Body of pancreas (tissue), 4 donors: ENCODE measurements around the gene SPDYE17.
"Not testable (repeated sequence)": the region's sequence is repeated elsewhere in the genome, so short reads cannot be mapped to it uniquely, and the experiment has no call there.

Experiments
- CTCF ChIP-seq, 7 experiments: fragments of 450-650 bp in 4 of 7; fragments of 200-600 bp in 3 of 7; sonication (generic) in 3 of 7; IDR thresholded peaks; one replicate each; pipeline ENCODE4 v1.5.1; 2016 to 2019; ENCODE audit warnings: antibody characterized with exemption in 7 of 7
- POLR2A ChIP-seq, 3 donors: fragments of 450-650 bp; IDR thresholded peaks; one replicate each; pipeline ENCODE4 v1.6.1; 2016; ENCODE audit warnings: antibody characterized with exemption in 3 of 3, mild to moderate bottlenecking in 2 of 3

- TF ChIP-seq CTCF, POLR2A (IDR thresholded peaks at IDR 0.05): not testable (repeated sequence)
These were observed 47.0 kb upstream of the SPDYE17 start for GRCh38 chr7:77079112-77079511.
